Neuronal stem cell (in vitro differentiated cells): ENCODE data around the gene CGB2.
"Not testable (repeated sequence)": the region's sequence is repeated elsewhere in the genome, so short reads cannot be mapped to it uniquely, and the experiment has no call there.

Experiments used
- DNase-seq: peaks from one replicate; pipeline ENCODE4 v3.0.0-alpha.2; 2013; ENCODE audit warnings: low spot score
- H2AFZ ChIP-seq: one replicate; pipeline ENCODE4 v1.6.1; 2013; ENCODE audit warnings: mild to moderate bottlenecking, low read length, inconsistent platforms
- H2AK5ac ChIP-seq: 2 replicates; pipeline ENCODE4 v1.6.1; 2013; ENCODE audit warnings: low read depth, mild to moderate bottlenecking, inconsistent platforms, low read length, moderate library complexity, mixed read lengths
- H2BK120ac ChIP-seq: 2 replicates; pipeline ENCODE4 v1.6.1; 2013; ENCODE audit warnings: low read depth, mild to moderate bottlenecking, inconsistent platforms, low read length, moderate library complexity, mixed read lengths
- H2BK12ac ChIP-seq: one replicate; pipeline ENCODE4 v1.6.1; 2013; ENCODE audit warnings: low read length, inconsistent platforms
- H2BK15ac ChIP-seq: 2 replicates; pipeline ENCODE4 v1.6.1; 2013; ENCODE audit warnings: mild to moderate bottlenecking, low read length, inconsistent platforms, mixed read lengths
- H2BK5ac ChIP-seq: one replicate; pipeline ENCODE4 v1.6.1; 2013; ENCODE audit warnings: inconsistent platforms, mild to moderate bottlenecking, low read length, moderate library complexity
- H3K14ac ChIP-seq: one replicate; pipeline ENCODE4 v1.6.1; 2013; ENCODE audit warnings: low read length, inconsistent platforms
- H3K18ac ChIP-seq: 2 replicates; pipeline ENCODE4 v1.6.1; 2013; ENCODE audit warnings: low read length, inconsistent platforms
- H3K23ac ChIP-seq: 2 replicates; pipeline ENCODE4 v1.6.1; 2013; ENCODE audit warnings: low read depth, mild to moderate bottlenecking, mixed read lengths, low read length, inconsistent platforms; ENCODE audit not compliant: poor library complexity
- H3K27ac ChIP-seq: replicated peaks from 3 replicates; pipeline ENCODE4 v1.5.1; 2013; ENCODE audit warnings: low read length, inconsistent platforms
- H3K27me3 ChIP-seq, 3 experiments: 2 replicates each; pipeline ENCODE4 v1.6.1; 2013; ENCODE audit warnings: low read length in 3 of 3, mild to moderate bottlenecking in 2 of 3, inconsistent platforms in 1 of 3, low read depth in 1 of 3, mixed read lengths in 1 of 3, moderate library complexity in 1 of 3; ENCODE audit not compliant: control insufficient read depth in 3 of 3, insufficient read depth in 3 of 3
- H3K36me3 ChIP-seq, 2 donors: replicated peaks in 1 of 2; 2 replicates each; pipeline ENCODE4 v1.6.1; 2013; ENCODE audit warnings: low read length in 2 of 2; ENCODE audit not compliant: control insufficient read depth in 2 of 2, insufficient read depth in 2 of 2
- H3K4ac ChIP-seq: 2 replicates; pipeline ENCODE4 v1.6.1; 2013; ENCODE audit warnings: inconsistent platforms, mild to moderate bottlenecking, low read length, moderate library complexity
- H3K4me1 ChIP-seq, 2 donors: 1 replicate in 1 of 2; 2 replicates in 1 of 2; pipeline ENCODE4 v1.6.1; 2013; ENCODE audit warnings: low read length in 2 of 2, low read depth in 1 of 2; ENCODE audit not compliant: control insufficient read depth in 2 of 2, insufficient read depth in 1 of 2
- H3K4me2 ChIP-seq: one replicate; pipeline ENCODE4 v1.6.1; 2013; ENCODE audit warnings: mild to moderate bottlenecking, low read length, inconsistent platforms; ENCODE audit not compliant: insufficient read depth, poor library complexity, severe bottlenecking
- H3K4me3 ChIP-seq, 2 donors: 2 replicates each; pipeline ENCODE4 v1.5.1; 2013; ENCODE audit warnings: low read length in 2 of 2, mild to moderate bottlenecking in 2 of 2, inconsistent platforms in 1 of 2, moderate library complexity in 1 of 2
- H3K79me1 ChIP-seq: one replicate; pipeline ENCODE4 v1.6.1; 2013; ENCODE audit warnings: low read depth, mild to moderate bottlenecking, inconsistent platforms, low read length, moderate library complexity
- H3K9ac ChIP-seq: one replicate; pipeline ENCODE4 v1.6.1; 2013; ENCODE audit warnings: mild to moderate bottlenecking, low read depth, low read length, inconsistent platforms; ENCODE audit not compliant: poor library complexity
- H3K9me3 ChIP-seq, 2 donors: replicated peaks in 1 of 2; 2 replicates each; pipeline versions ENCODE3 to v1.6.1; 2013; ENCODE audit warnings: low read length in 2 of 2, mild to moderate bottlenecking in 2 of 2, inconsistent platforms in 1 of 2, low read depth in 1 of 2, mixed read lengths in 1 of 2, moderate library complexity in 1 of 2; ENCODE audit not compliant: control insufficient read depth in 2 of 2, insufficient read depth in 1 of 2
- H4K8ac ChIP-seq: one replicate; pipeline ENCODE4 v1.6.1; 2013; ENCODE audit warnings: low read depth, mild to moderate bottlenecking, inconsistent platforms, low read length, moderate library complexity
- H4K91ac ChIP-seq: one replicate; pipeline ENCODE4 v1.6.1; 2013; ENCODE audit warnings: low read length, low read depth, mild to moderate bottlenecking, inconsistent platforms; ENCODE audit not compliant: poor library complexity
- WGBS, 2 donors: extraction: QIAGEN DNeasy Blood & Tissue Kit; methylation state at CpG; one replicate each; pipeline ENCODE4 v1.1.7; 2013; ENCODE audit warnings: missing lambda C conversion rate in 2 of 2, mixed read lengths in 1 of 2; ENCODE audit not compliant: insufficient read length in 2 of 2, insufficient replicate concordance in 1 of 2; ENCODE audit errors: extremely low coverage in 2 of 2; 5-methylcytosine and 5-hydroxymethylcytosine counted together

CGB2 gene

DNA sequence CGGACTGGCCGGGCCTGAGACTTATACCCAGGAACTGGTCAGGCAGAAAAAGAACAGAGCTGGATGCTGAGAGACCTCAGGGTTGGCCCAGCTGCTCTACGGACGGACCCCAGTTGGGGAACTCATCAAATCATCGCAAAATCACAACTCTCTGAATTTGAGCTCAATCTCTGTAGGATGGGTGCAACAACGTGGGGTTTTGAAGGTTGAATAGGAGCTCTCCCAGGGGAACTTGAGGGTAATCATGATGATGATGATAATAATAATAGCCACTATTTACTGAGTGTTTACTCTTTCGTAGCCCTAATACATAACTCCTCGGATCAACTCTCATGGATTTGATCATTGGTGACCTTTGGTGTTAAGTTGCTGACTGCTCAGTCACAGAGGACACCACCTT is 1.4 kb upstream of the CGB2 start:
- not testable (repeated sequence) for H3K4me1 ChIP-seq, H3K4me2 ChIP-seq, H2BK12ac ChIP-seq, H4K8ac ChIP-seq, H4K91ac ChIP-seq, H3K4ac ChIP-seq, DNase-seq, H3K27ac ChIP-seq, H3K27me3 ChIP-seq, H3K23ac ChIP-seq, H2BK5ac ChIP-seq, H2AFZ ChIP-seq, H3K14ac ChIP-seq, H2BK120ac ChIP-seq, H2AK5ac ChIP-seq, H3K9me3 ChIP-seq, H3K36me3 ChIP-seq, H3K9ac ChIP-seq, H3K4me3 ChIP-seq, H2BK15ac ChIP-seq, H3K79me1 ChIP-seq, H3K18ac ChIP-seq
- WGBS, 2 donors: no CpG with 5 or more reads among the region's 8 CpGs

DNA sequence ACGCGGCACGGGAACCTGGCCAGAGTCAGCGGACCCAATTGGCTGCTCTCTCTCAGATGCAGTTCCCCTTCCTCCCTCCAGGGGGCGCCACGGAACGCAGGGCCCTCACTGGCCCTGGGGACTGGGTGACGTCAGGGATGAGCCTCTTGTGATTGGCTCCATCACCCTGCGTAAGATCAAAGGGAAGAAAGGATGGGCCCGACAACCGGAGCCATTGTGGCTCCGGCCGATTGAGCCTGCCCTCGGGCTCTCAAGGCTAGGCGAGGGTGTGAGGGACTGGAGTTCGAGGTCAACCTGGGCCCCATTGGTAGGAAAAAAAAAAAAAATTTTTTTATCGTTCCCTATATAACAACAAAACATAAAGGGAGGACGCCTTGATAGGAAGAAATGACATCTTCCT is 5.1 kb downstream of the CGB2 start, which contains the start of gene CGB1:
TSS of gene CGB1 (minus strand) at position 81 of the 400 bp plus-strand sequence. CDS start 184 bp downstream, outside the sequence.
- not testable (repeated sequence) for H2AFZ ChIP-seq, H3K14ac ChIP-seq, H3K18ac ChIP-seq, H2BK5ac ChIP-seq, H2AK5ac ChIP-seq, H4K8ac ChIP-seq, H4K91ac ChIP-seq, H3K9me3 ChIP-seq, H3K36me3 ChIP-seq, H2BK12ac ChIP-seq, DNase-seq, H3K9ac ChIP-seq, H3K4me3 ChIP-seq, H3K4ac ChIP-seq, H2BK120ac ChIP-seq, H3K27ac ChIP-seq, H3K79me1 ChIP-seq, H3K4me1 ChIP-seq, H3K4me2 ChIP-seq, H2BK15ac ChIP-seq, H3K27me3 ChIP-seq, H3K23ac ChIP-seq
- no CpG with 5 or more reads among the region's 18 CpGs for WGBS, 2 donors

DNA sequence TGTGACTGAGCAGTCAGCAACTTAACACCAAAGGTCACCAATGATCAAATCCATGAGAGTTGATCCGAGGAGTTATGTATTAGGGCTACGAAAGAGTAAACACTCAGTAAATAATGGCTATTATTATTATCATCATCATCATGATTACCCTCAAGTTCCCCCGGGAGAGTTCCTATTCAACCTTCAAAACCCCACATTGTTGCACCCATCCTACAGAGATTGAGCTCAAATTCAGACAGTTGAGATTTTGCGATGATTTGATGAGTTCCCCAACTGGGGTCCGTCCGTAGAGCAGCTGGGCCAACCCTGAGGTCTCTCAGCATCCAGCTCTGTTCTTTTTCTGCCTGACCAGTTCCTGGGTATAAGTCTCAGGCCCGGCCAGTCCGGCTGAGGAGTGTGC is 6.4 kb downstream of the CGB2 start:
- H4K8ac ChIP-seq, H3K4ac ChIP-seq, DNase-seq, H3K79me1 ChIP-seq, H2BK12ac ChIP-seq, H3K27ac ChIP-seq, H3K4me1 ChIP-seq, H3K36me3 ChIP-seq, H3K14ac ChIP-seq, H2BK5ac ChIP-seq, H3K27me3 ChIP-seq, H2BK120ac ChIP-seq, H3K18ac ChIP-seq, H2AK5ac ChIP-seq, H3K9ac ChIP-seq, H3K4me2 ChIP-seq, H2BK15ac ChIP-seq, H3K4me3 ChIP-seq, H3K23ac ChIP-seq, H3K9me3 ChIP-seq, H2AFZ ChIP-seq, H4K91ac ChIP-seq: not testable (repeated sequence)
- no CpG with 5 or more reads among the region's 8 CpGs for WGBS, 2 donors

DNA sequence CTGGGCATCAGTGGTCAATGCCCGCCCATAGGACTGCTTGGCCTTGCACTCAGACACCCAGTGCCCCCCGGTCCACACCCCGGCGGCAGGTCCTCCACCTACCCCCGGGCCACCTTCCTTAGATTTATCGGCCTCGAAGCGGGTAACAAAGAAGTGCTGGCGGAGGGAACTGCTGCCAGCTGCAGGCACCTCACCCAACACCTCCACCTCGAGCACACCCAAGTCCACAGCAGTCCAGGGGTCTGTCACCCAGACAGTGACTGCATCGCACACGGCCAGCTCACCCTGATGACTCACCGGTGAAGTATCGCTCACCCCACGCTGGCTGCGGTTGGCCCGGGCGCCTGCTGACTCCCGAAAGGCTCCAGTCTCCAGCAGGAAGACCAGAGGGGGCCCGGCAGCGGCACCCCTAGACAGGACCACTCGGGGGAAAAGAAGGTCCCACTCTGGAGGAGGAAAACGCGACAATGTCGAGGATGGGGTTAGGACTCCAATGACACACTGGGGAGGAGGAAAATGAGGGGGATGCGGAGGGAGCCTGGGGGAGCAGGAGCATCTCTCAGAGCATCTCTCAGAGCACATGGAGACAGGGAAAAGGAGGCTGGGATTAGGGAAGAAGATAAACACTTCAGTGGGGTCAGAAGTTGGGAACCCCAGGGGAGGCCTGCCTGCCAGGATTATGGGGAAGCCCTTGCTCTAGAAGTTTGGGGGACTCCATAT is 7.0 kb downstream of the CGB2 start:
- H3K14ac ChIP-seq, H2BK5ac ChIP-seq, H2AFZ ChIP-seq, DNase-seq, H2BK12ac ChIP-seq, H3K9ac ChIP-seq, H4K8ac ChIP-seq, H3K18ac ChIP-seq, H3K27me3 ChIP-seq, H2BK15ac ChIP-seq, H2AK5ac ChIP-seq, H3K4me1 ChIP-seq, H3K4me2 ChIP-seq, H3K79me1 ChIP-seq, H3K9me3 ChIP-seq, H3K4ac ChIP-seq, H3K4me3 ChIP-seq, H4K91ac ChIP-seq, H2BK120ac ChIP-seq, H3K27ac ChIP-seq, H3K23ac ChIP-seq, H3K36me3 ChIP-seq: not testable (repeated sequence)
- no CpG with 5 or more reads among the region's 26 CpGs for WGBS, 2 donors
